Bone marrow (tissue), 2 donors: ENCODE results near the gene C10orf105.

Experiments
- DNase-seq, 2 donors: peaks; one replicate each; lab custom pipeline; 2025; lab: John Stamatoyannopoulos, UW

C10orf105 gene

DNA sequence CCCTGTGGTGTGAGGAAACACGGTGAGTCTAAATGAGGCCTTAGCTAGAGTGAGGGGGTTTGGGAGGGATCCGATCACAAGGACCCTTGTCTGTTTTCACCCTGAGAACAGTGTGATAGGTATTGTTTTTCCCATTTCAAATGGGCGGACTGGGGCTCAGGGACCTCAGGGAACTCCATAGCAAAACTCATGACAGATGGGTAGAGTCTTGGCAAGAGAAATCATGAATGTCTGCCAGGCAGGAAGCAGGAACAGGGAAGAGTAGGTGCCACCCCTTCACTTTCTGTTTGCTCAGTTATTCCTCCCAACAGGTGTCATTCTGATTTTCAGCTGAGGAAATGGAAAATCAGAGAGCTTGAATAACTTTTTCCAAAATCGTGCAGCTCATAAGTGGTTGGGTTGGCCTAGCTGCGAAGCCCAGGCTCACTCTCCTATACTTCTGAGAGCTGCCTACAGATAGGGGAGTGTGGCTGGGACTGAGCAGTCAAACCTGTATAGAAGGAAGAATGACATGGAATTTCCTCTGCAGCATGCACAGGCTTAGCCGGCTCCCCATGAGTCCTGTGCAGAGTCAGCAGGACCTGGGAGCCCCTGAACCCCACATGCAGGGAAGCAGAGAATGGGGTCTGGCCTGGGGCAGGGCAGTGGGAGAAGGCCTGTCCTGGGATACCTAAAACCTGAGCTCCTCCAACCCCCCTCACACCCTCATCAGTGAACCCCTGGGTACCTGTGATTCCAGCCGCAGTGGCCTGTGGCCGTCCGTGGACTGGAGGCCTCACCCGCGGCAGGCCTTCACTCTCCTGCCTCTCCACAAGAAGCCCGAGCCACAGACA, 17.6 kb upstream of the C10orf105 start:
- DNase-seq = no peak

DNA sequence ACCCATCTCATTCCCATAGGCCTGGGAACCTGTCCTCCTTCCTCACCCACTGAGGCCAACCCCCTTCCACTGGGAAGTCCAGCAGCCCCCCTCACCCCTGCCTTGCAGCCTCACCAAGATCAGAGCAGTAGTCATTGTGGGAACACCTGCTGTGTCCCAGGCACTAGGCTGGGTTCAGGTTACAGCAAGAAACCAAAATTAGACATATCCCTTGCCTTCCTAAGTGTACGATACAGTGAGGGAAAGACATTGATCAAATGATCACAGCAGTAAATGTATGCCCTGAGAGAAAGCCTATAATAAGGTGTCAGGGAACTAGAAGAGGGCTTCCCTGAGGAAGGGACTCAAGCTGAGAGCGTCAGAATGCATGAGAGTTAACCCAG, 17.0 kb upstream of the C10orf105 start:
- no peak for DNase-seq

DNA sequence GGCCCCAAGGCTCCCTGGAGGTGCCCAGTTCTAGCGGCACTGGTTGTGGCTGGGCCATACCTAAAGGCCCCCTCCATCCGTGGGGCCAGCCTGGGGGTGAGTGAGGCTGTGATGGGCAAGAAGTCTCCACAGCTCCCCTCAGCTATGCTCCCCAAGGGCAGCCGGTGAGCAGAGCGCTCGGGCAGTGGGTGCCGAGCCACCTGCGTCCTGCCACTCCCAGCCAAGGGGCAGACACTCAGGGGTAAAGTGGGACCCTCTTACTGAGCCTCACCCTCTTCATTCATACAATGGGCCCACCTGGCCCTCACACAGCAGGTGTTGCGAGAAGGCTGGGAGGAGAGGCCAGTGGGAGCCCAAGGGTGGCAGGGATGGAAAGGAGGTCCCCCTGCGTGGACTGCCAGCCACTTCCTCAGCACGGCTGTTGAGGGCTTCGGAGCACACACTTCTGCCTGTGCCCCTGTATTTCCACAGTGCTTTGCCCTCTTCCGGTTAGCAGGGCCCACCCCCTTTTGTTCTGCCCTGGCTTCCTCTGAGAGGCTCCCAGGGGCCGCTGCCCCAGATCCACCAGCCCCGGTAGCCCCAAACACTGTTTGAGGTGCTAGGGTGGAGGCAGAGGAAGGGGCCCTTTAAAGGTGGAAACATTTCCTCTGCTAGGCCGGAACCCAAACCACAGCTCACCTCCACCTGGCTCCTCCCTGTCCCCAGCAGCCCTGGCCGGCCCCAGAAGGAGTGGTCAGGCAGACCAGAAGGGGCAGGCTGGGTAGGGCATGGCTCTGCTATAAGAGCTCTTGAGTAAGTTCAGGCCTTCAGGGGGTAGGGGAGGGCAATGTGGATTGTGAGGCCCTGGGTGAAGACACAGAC, 16.4 kb upstream of the C10orf105 start:
- peak in 1 of 2 donors; percentile 45 for DNase-seq

DNA sequence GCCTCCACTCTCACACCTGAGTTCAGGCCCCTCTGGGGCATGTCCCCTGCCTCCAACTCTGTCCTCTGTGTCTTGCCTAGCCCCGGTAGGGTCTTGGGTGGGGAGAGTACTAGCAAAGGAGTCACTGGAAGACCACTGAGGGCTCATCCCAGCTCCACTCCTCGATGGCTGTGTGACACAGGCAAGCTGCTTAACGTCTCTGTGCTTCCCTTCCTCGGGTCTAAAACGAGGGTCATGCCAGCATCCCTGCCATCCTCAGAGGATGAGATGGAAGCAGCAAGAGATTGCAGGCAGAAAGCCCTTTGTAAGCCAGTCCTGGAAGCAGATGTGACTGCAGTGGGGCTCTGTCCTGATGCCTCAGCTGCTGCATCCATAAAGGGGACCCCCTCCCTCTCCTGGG, 15.2 kb upstream of the C10orf105 start:
- DNase-seq = no peak

DNA sequence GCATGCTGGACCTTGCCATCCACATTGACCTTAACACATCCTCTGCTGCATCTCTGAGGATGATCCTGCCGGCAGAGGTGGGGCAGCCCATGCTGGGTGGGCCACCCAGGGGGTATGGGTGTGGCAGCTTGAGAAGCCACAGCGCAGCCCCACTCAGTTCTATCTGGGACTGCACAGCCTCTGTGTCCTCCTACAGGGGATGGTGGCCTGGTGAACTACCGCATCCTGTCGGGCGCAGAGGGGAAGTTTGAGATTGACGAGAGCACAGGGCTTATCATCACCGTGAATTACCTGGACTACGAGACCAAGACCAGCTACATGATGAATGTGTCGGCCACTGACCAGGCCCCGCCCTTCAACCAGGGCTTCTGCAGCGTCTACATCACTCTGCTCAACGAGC, 12.2 kb upstream of the C10orf105 start:
- DNase-seq = no peak

DNA sequence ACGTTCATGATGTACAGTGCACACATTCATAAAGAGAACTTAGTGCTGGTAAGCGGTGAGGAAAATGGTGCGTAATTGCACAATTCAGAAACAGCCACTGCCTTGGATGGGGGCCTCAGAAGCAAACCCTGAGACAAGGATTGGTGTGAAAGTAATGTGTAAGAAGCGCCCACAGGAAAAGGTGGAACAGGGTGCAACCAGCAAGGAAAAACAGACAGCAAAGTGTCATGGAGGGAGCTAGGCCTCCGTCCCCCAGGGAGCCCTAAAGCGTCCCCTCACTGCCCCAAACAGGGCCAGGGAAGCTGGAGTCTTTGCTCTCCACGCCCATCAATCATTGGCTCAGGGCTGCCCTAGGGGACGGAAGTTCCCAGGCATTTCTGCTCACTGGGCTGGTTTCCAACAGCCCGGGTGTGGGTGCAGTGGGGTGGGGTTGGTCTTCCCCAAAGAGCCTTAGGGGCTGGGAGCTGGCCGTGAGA, 9.6 kb upstream of the C10orf105 start:
- peak; percentile 25 to 26 for DNase-seq

DNA sequence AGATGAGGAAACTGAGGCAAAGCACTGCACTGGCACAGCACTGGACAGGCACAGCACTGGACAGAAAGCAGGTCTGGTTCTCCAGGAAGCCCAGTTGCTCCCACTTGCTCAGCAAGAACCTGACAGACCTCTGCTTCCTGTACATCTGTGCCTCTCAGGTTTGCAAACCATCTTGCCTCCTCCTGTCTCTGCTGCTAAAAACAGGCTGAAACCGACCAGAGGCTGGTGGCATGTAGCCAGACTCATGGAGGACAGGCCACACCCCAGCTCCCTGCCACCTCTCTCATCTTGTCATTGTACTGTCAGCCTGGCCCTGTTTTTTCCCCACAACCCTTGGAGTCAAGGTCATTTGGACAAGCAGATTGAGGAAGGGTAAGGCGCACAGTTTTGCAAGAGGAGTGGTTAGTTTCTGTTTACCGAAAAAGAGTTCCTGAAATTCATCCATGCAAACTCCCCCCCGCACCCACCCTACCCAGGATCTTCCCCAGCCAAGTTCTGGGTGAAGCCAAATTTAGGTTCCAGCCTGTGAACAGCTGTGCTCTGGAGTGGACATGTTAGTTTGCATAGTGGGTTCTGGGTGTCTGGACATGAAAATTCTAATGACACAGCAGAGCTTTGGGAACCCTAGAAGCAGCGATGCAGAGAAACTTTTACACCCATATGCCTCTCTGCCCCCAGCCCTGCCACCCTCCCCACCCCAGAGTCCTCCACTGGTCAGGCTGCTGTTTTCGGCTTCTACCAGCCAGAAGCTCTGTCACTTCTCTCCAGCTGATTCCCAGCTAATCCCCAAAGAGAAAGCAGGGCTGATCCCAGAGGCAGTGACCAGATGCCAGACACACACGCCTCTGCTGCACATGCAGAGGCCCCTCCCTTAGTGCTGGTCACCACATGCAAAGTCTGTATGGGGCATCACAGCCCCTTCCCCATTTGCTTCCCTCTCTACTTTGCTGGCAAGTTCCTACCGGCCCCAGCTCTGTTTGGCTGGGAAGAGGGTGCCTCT, 8.5 kb upstream of the C10orf105 start:
- peak; percentile 38 to 45 for DNase-seq

DNA sequence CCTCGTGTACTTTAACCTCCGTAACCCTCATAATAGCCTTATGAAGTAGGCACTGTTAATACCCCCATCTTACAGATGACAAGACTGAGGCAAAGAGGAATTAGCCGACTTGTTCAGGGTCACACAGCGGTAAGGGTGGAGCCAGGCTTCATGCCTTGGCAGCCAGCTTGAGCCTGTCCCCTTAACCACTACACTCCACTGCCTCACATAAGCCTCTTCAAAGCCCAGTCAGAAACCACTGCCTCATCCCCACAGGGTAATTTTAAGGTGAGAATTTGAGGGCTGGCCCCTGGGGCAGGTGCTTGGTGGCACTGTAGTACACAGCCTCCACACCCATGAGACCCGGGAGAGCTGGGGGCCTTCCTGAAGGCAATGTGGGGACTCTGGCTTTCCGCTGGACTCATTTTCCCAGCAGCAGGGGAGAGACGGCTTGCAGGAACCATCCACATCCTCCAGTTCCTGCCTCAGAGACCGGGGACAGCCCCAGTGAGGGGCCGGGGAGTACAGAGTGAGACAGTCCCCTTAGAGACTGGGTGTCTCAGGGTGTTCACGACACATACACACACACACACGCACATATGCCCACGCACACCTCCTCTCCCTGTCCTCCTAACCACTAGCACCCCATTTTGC, 7.6 kb upstream of the C10orf105 start:
- peak in 1 of 2 donors; percentile 28 for DNase-seq

DNA sequence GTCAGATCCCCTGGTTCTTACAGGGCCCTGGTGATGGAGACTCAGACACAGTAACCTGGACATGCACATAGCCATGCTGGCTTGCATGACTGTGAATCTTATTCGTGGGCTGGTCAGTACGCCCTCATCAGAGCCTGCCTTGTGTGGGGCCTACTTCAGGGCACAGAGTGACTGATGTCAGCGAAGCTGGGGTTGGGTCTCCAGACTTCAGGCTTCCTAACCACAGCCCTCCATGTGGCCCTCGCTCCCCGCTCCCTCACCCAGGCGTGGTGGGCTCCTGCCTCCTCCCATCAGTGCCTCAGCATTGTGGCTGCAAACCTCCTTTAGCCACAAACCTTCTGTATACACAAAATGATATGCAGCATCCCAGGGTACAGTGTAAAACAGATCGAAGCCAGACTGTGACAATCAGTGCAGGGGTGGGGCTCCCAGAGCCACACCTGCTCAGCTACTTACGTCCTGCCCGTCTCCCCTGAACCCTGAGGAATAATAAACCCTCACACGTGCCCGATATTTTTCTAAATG, 7.1 kb upstream of the C10orf105 start:
- DNase-seq = no peak

DNA sequence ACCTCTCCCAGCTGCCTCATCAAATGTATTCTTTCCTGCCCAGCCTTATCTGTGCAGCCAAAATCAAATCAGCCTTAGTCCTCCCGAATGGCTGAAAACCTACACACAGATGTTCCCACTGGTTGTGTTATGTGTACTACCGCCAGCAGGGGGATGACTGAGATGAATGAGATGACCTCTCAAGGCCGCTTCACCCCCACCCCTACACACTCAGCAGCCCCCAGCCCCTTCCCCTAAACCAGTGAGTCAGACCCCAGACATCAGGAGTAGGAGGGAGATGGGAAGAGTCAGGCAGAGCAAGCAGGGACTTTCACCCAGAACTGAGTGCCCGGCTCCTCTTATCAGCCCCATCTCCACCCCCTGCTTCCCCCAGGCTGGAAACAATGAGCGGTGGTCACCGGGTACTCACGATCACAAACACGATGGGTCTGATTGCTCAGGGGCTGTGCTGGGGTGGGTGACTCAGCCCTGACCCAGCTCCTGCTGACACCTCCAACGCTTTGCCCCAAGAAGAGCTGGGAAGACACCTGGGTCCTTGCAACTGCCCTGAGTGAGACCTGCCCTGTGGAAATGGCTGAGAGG, 6.5 kb upstream of the C10orf105 start:
- DNase-seq = peak; percentile 34 to 54

DNA sequence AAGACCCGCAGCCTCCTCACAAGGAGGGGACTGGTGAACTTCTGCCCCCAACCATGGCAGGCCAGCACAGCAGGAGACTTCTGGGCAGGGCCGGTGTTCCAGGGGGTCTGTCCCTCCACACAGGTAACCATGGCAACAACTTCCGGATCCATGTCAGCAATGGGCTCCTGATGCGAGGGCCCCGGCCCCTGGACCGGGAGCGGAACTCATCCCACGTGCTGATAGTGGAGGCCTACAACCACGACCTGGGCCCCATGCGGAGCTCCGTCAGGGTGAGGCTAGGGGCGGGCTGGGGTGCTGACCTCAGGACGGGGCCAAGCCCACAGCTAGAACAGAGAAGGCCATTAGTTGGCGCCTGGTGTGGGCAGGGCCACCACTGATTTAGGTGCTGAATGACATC, 5.7 kb upstream of the C10orf105 start:
- no peak for DNase-seq

DNA sequence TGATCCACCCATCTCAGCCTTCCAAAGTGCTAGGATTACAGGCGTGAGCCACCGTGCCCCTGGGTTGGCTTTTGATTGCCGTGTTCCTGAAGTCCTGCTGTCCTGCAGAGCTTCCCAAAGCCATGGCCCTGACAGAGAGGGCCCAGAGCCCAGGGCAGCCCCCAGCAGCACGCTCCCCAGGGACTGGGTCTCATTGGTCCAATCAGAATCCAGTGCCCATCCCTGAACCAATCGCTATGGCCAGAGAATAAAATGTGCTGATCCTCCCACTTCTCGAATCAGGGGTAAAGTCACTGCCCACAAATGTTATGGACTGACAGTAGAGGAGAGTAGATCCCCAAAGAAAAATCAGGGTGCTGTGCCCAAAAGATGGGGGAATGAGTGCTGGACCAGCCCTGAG, 5.0 kb upstream of the C10orf105 start:
- no peak for DNase-seq

DNA sequence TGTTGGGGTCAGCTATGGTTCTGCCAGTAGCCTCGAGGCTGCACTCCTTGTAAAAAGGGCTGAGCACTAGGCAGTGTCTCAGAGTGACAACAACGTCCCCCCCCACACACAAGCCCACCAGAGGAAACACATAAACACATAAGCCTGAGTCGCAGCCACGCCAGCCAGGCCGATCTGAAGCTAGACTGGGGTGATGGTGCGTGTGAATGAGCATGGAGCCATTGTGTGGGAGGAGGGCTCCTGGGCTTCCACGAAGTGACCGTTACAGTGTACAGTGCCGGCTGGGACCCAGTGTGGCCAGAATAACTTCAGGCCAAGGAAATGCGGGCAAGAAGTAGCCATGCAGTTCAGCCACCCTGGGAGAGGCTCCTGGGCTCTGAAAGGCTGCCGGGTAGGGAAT, 3.7 kb upstream of the C10orf105 start:
- DNase-seq = no peak

DNA sequence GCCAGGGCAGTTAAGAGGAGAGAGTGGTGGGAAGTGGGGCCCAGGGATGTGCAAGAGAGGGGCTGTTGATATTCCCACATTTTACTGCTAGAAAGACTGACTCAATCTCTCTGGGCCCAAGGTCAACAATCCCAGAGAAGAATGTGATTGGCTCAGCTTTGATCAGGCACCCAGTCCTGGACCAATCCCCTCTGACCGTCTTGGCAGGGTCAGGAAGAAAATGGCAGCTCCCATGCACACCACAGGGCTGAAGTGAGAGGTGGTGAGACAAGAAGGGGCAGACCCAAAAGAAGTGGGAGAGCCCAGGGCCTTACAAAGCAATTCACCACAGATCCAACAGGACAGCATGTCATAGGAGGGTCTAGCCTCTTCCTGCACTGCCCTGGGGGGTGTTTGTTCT, 3.3 kb upstream of the C10orf105 start:
- no peak for DNase-seq

DNA sequence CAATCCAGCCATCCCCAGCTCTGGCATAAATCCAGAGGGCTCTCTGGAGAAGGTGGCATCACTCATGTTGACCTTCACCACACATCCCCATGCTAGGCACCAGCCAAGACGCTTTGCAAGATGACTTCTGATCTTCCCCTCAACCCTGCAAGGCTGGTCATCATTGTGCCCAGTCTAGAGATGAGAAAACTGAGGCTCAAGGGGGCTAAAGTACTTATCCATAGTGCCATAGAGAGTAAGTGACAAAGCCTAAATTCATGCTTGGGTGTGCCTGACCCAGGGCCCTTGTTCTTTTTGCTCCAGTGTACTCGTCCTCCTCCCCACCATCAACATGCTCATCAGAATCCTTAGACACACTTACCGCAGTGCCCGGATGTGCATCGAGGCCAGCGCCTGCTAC, 1.7 kb upstream of the C10orf105 start:
- no peak for DNase-seq

DNA sequence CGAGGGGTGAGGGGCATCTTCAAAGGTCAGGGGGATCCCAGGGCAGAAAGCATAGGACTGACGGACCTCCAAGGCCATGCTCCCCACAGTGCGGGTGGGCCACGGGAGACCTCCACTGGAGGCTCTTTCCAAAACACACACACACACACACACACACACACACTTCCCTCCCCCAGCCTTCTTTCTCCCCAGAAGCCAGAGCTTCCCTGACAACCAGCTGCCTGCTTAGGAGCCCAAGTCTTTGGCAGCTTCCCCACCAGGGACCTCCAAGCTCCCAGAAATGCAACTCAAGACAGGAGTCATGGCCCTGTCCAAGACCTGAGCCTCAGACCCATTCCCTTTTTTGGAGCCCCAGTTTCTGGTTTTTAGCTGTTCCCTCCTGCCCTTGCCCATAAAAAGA, 710 bp upstream of the C10orf105 start:
- no peak for DNase-seq

DNA sequence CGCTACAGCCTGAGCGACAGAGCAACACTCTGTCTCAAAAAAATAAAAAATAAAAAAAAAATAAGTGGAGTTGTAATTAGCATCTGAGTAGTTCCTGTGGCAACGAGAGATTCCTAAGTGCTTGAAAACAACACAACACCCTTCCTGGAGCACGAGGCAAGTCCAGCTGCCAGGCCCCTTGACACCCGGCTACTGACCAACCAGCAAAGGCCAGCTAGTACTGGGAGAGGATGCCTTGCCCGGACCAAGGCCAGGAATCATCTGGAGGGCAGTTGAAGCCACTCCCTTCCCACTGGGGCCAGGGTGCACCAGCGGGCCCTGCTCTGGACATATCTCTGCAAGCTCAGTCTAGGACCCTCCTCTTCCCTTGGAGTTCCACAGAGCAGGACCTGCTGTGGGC, 536 bp downstream of the C10orf105 start:
- no peak for DNase-seq

DNA sequence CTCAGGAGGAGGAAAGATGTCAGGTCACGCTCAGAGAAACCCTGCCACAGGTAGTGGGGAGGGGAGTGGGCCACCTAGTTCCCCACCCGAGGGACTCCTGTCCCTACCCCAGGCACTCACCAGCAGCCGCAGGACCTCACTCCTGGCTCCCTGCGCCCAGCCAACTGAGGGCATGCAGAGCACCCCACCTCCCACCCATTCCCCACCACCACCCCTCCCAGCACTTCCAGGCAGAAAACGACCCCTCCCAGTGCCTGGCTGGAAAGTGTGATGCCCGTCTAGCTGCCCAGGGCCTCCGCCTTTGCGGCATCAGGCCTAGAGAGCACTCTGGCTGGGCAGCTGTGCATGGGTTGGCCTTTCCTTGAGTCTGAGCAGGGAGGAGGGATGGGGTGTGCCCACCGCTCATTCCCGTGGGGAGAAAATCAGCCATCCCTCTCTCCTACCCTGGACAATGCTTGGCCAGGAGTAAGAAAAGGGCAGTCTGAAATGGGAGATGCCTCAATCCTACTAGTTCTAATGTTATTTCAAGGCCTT, 1.3 kb downstream of the C10orf105 start:
- DNase-seq = no peak

DNA sequence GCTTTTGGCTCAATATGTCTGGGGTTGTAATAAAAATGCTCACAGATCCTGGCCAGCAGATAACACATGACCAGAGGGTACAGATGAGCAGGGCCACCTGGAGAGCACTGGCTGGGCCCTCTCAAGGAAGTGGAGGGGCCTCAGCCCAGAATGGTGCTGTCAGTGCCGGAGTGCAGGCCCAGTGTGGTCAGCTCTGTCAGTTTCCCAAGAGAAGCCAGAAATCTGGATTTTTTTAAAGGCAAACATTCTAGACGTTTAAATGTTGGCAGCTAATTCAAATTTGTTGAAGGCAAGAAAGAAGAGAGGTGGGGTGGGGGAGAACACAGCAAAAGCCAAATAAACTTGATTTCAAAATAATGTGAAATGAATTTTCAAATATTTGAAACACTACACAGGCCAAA, 2.0 kb downstream of the C10orf105 start:
- DNase-seq = no peak

DNA sequence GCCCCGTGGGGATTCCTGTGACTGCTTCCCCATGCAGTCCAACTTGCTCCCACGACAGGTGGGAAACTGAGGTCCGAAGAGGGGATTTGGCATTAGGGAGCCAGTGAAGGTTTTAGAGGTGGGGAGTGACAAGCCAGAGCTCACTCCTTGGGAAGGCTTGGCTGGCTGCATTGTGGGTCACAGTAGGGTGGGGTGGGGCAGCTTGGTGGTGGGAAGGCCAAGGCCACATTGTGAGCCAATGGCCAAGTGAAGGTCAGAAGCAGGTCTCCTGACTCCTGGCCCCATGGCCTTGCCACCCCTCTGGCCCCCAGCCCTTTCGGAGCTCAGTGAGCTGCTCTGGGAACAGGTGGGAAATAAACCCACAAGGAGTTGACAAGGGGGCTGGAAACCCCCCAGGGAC, 2.5 kb downstream of the C10orf105 start:
- no peak for DNase-seq

DNA sequence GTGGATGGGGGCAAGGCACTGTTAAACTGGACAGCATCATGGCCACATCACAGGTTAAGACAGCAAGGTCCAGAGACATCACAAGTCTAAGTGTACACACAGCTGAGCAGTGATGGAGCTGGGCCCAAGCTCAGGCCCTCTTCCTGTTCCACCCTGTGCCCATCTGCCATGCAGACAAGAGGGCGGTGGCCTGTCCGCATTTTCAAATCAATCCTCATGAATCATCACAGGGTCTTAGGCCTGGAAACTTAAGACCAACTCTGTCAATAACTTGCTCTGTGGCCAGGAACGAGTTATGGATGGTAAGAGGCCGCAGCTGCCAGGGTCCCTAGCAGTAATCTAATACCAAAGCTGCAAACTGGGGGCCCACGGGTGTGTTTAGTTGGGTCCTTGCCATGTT, 3.2 kb downstream of the C10orf105 start:
- DNase-seq = no peak
